ENCODE data around the gene ZC3H4. TPM values are rescaled to one million over a fixed set of nuclear protein-coding genes. Genes with fewer than 3 reads are reported as not detected.

Gene ZC3H4
- total and polyA plus RNA-seq, 10 of the 15 experiments (the other 5 are each of a cell fraction or from before 2014, with no cell fraction given): 5.1 to 86.3 (median 15.5) TPM

- TF ChIP-seq CHD1 (IDR thresholded peaks at IDR 0.05; ENCODE audit: low read depth, low read length) (no peak), TCF7 (IDR thresholded peaks at IDR 0.05; ENCODE audit: borderline replicate concordance) (no peak), LARP7 (IDR thresholded peaks at IDR 0.05) (no peak), SIN3A (IDR thresholded peaks at IDR 0.05; ENCODE audit: low read depth, low read length) (peak; percentile 62; the same call in 1 of the 2 replicates), GABPA (IDR thresholded peaks at IDR 0.05; ENCODE audit: low read depth) (no peak), SMARCA5 (IDR thresholded peaks at IDR 0.05) (no peak), BCL11A (IDR thresholded peaks at IDR 0.05; ENCODE audit: low read depth, low read length) (no peak), MTA2 (IDR thresholded peaks at IDR 0.05; ENCODE audit: low read depth) (no peak), HDAC2 (IDR thresholded peaks at IDR 0.05) (no peak), NRF1 (conservative IDR thresholded peaks at IDR 0.05; ENCODE audit: low read depth, low read length) (no peak), CEBPZ (IDR thresholded peaks at IDR 0.05; ENCODE audit: low read depth, low read length) (no peak), FOXK2 (IDR thresholded peaks at IDR 0.05) (no peak), BCL3 (IDR thresholded peaks at IDR 0.05; ENCODE audit: borderline replicate concordance, insufficient read depth, low read depth, low read length, poor library complexity, severe bottlenecking) (no peak), YBX1 (IDR thresholded peaks at IDR 0.05) (no peak), CREM (IDR thresholded peaks at IDR 0.05; ENCODE audit: low read depth) (peak; percentile 70), USF2 (IDR thresholded peaks at IDR 0.05; ENCODE audit: borderline replicate concordance, low read depth, low read length) (no peak), BCLAF1 (IDR thresholded peaks at IDR 0.05) (no peak), IRF5 (IDR thresholded peaks at IDR 0.05; ENCODE audit: borderline replicate concordance) (no peak), ATF2 (IDR thresholded peaks at IDR 0.05; ENCODE audit: low read length) (peak; percentile 17), IRF4 (IDR thresholded peaks at IDR 0.05; ENCODE audit: low read depth, low read length) (no peak)
Observed at GRCh38 chr19:47109541-47110375, 3.8 kb downstream of the ZC3H4 start (continued).

Measured in GM12878 (cell line).